ENCODE data around the gene CDH23.

CDH23 gene

GRCh38 chr10:71515531-71516172 lies 118.9 kb downstream of the CDH23 start:
- H3K27me3 Mint-ChIP-seq (ENCODE audit: low read depth, poor library complexity) = peaks cover 12% of the 10 kb centered on the region
- no peak overlapping the region for H3K27ac Mint-ChIP-seq
- no peaks in the 10 kb centered on the region for H3K9me3 Mint-ChIP-seq
- no peak overlapping the region for H3K4me3 Mint-ChIP-seq
- DNase-seq = no peak
- H3K36me3 Mint-ChIP-seq (ENCODE audit: low read depth) = no peaks in the 10 kb centered on the region
- peaks cover 38% of the 10 kb centered on the region for H3K4me1 Mint-ChIP-seq
- TF ChIP-seq CTCF (IDR thresholded peaks at IDR 0.05) = no peak

GRCh38 chr10:71516890-71517289 lies 120.2 kb downstream of the CDH23 start:
- Mint-ChIP-seq H3K27ac (peak overlapping the region; percentile 66), H3K4me1 (peaks cover 35% of the 10 kb centered on the region), H3K27me3 (ENCODE audit: low read depth, poor library complexity) (peaks cover 3% of the 10 kb centered on the region), H3K4me3 (no peak overlapping the region), H3K9me3 (no peaks in the 10 kb centered on the region), H3K36me3 (ENCODE audit: low read depth) (no peaks in the 10 kb centered on the region)
- DNase-seq = no peak
- no peak for TF ChIP-seq CTCF (IDR thresholded peaks at IDR 0.05)

- Mint-ChIP-seq H3K27me3 (ENCODE audit: low read depth, poor library complexity) (peaks cover 4% of the 10 kb centered on the region), H3K4me1 (peaks cover 40% of the 10 kb centered on the region), H3K36me3 (ENCODE audit: low read depth) (no peaks in the 10 kb centered on the region), H3K4me3 (no peak overlapping the region), H3K9me3 (no peaks in the 10 kb centered on the region), H3K27ac (peak overlapping the region; percentile 66)
- peak; percentile 24 for DNase-seq
- no peak for TF ChIP-seq CTCF (IDR thresholded peaks at IDR 0.05)
These were observed 120.8 kb downstream of the CDH23 start for GRCh38 chr10:71517298-71518169.

- Mint-ChIP-seq H3K36me3 (ENCODE audit: low read depth) (no peaks in the 10 kb centered on the region), H3K4me3 (no peak overlapping the region), H3K9me3 (no peaks in the 10 kb centered on the region), H3K27ac (no peak overlapping the region), H3K27me3 (ENCODE audit: low read depth, poor library complexity) (peaks cover 9% of the 10 kb centered on the region), H3K4me1 (peaks cover 47% of the 10 kb centered on the region)
- DNase-seq = no peak
- no peak for TF ChIP-seq CTCF (IDR thresholded peaks at IDR 0.05)
These were observed 123.3 kb downstream of the CDH23 start for GRCh38 chr10:71520042-71520441.

- H3K4me1 Mint-ChIP-seq = peaks cover 51% of the 10 kb centered on the region
- DNase-seq = no peak
- H3K27ac Mint-ChIP-seq = no peak overlapping the region
These were observed 125.1 kb downstream of the CDH23 start for GRCh38 chr10:71521504-71522441.

More at GRCh38 chr10:71521504-71522441, 125.1 kb downstream of the CDH23 start:
- Mint-ChIP-seq H3K4me3 (no peak overlapping the region), H3K36me3 (ENCODE audit: low read depth) (no peaks in the 10 kb centered on the region), H3K9me3 (no peaks in the 10 kb centered on the region), H3K27me3 (ENCODE audit: low read depth, poor library complexity) (peaks cover 13% of the 10 kb centered on the region)
- no peak for TF ChIP-seq CTCF (IDR thresholded peaks at IDR 0.05)
